Measurements from ENCODE around the gene RIC1.
"Not testable (repeated sequence)": the region's sequence is repeated elsewhere in the genome, so short reads cannot be mapped to it uniquely, and the experiment has no call there.

The RIC1 gene

GRCh38 chr9:5719100-5719926 is 90.4 kb downstream of the RIC1 start:
- DNase-seq: peak in 2 of 3 donors; percentile 20 to 21
- WGBS (ENCODE audit: insufficient coverage): 33% methylated on average over 1 of the region's 3 CpGs
- ChIA-PET CTCF (no interaction called here), POLR2A (no interaction called here)
- Histone ChIP-seq H3K36me3 (ENCODE audit: control insufficient read depth in 4 of 4, insufficient read depth in 4 of 4, low read length in 3 of 4) (peaks cover 9 to 28% (median 21%) of the 10 kb centered on the region in 4 experiments), H3K27ac (ENCODE audit: insufficient read depth in 1 of 2, low read depth in 1 of 2, low read length in 2 of 2, poor library complexity in 1 of 2, severe bottlenecking in 2 of 2) (no peak overlapping the region), H3K9me3 (ENCODE audit: control extremely low read depth in 1 of 5, control insufficient read depth in 4 of 5, insufficient read depth in 2 of 5, low read depth in 1 of 5, low read length in 4 of 5) (peaks cover 0 to 10% (median 2%) of the 10 kb centered on the region in 5 experiments), H3K27me3 (replicated peaks in 2 of 5; ENCODE audit: control insufficient read depth in 4 of 5, insufficient read depth in 5 of 5, low read length in 4 of 5) (no peaks in the 10 kb centered on the region), H3K4me3 (ENCODE audit: control insufficient read depth in 1 of 7, extremely low read depth in 1 of 7, insufficient read depth in 4 of 7, low read depth in 2 of 7, low read length in 6 of 7) (no peak overlapping the region), H3K4me1 (ENCODE audit: control extremely low read depth in 1 of 4, control insufficient read depth in 4 of 4, insufficient read depth in 4 of 4, low read length in 3 of 4) (no peaks in the 10 kb centered on the region)

GRCh38 chr9:5720151-5720550 is 91.2 kb downstream of the RIC1 start:
- no CpG with 5 or more reads among the region's 1 CpG for WGBS (ENCODE audit: insufficient coverage)
- DNase-seq: no peak

GRCh38 chr9:5721279-5722087 is 92.6 kb downstream of the RIC1 start:
- no peaks in the 10 kb centered on the region for H3K27me3 ChIP-seq (replicated peaks in 2 of 5; ENCODE audit: control insufficient read depth in 4 of 5, insufficient read depth in 5 of 5, low read length in 4 of 5)
- H3K9me3 ChIP-seq (ENCODE audit: control extremely low read depth in 1 of 5, control insufficient read depth in 4 of 5, insufficient read depth in 2 of 5, low read depth in 1 of 5, low read length in 4 of 5): peaks cover 0 to 9% (median 2%) of the 10 kb centered on the region in 5 experiments
- CTCF ChIA-PET: no interaction called here
- no peak for DNase-seq
- POLR2A ChIA-PET: interaction anchor here (0.7 kb wide), 1 partner anchor 28 kb away, joined by 3 read pairs; no protein-coding TSS in a partner anchor
- H3K27ac ChIP-seq (ENCODE audit: insufficient read depth in 1 of 2, low read depth in 1 of 2, low read length in 2 of 2, poor library complexity in 1 of 2, severe bottlenecking in 2 of 2): no peak overlapping the region
- no peaks in the 10 kb centered on the region for H3K4me1 ChIP-seq (ENCODE audit: control extremely low read depth in 1 of 4, control insufficient read depth in 4 of 4, insufficient read depth in 4 of 4, low read length in 3 of 4)
- peaks cover 8 to 22% (median 16%) of the 10 kb centered on the region in 4 experiments for H3K36me3 ChIP-seq (ENCODE audit: control insufficient read depth in 4 of 4, insufficient read depth in 4 of 4, low read length in 3 of 4)
- no peak overlapping the region for H3K4me3 ChIP-seq (ENCODE audit: control insufficient read depth in 1 of 7, extremely low read depth in 1 of 7, insufficient read depth in 4 of 7, low read depth in 2 of 7, low read length in 6 of 7)
- over 99% methylated on average over 15 of the region's 18 CpGs for WGBS (ENCODE audit: insufficient coverage)

More at GRCh38 chr9:5720151-5720550, 91.2 kb downstream of the RIC1 start:
- ChIA-PET POLR2A (no interaction called here), CTCF (no interaction called here)
- Histone ChIP-seq H3K9me3 (ENCODE audit: control extremely low read depth in 1 of 5, control insufficient read depth in 4 of 5, insufficient read depth in 2 of 5, low read depth in 1 of 5, low read length in 4 of 5) (peaks cover 0 to 10% (median 2%) of the 10 kb centered on the region in 5 experiments), H3K27me3 (replicated peaks in 2 of 5; ENCODE audit: control insufficient read depth in 4 of 5, insufficient read depth in 5 of 5, low read length in 4 of 5) (no peaks in the 10 kb centered on the region), H3K4me1 (ENCODE audit: control extremely low read depth in 1 of 4, control insufficient read depth in 4 of 4, insufficient read depth in 4 of 4, low read length in 3 of 4) (no peaks in the 10 kb centered on the region), H3K36me3 (ENCODE audit: control insufficient read depth in 4 of 4, insufficient read depth in 4 of 4, low read length in 3 of 4) (peaks cover 9 to 26% (median 19%) of the 10 kb centered on the region in 4 experiments), H3K27ac (ENCODE audit: insufficient read depth in 1 of 2, low read depth in 1 of 2, low read length in 2 of 2, poor library complexity in 1 of 2, severe bottlenecking in 2 of 2) (no peak overlapping the region), H3K4me3 (ENCODE audit: control insufficient read depth in 1 of 7, extremely low read depth in 1 of 7, insufficient read depth in 4 of 7, low read depth in 2 of 7, low read length in 6 of 7) (no peak overlapping the region)

GRCh38 chr9:5722679-5723078 is 93.8 kb downstream of the RIC1 start:
- H3K4me3 ChIP-seq (ENCODE audit: control insufficient read depth in 1 of 7, extremely low read depth in 1 of 7, insufficient read depth in 4 of 7, low read depth in 2 of 7, low read length in 6 of 7); H3K4me1 ChIP-seq (ENCODE audit: control extremely low read depth in 1 of 4, control insufficient read depth in 4 of 4, insufficient read depth in 4 of 4, low read length in 3 of 4); H3K27me3 ChIP-seq (replicated peaks in 2 of 5; ENCODE audit: control insufficient read depth in 4 of 5, insufficient read depth in 5 of 5, low read length in 4 of 5); H3K27ac ChIP-seq (ENCODE audit: insufficient read depth in 1 of 2, low read depth in 1 of 2, low read length in 2 of 2, poor library complexity in 1 of 2, severe bottlenecking in 2 of 2); POLR2A ChIA-PET; DNase-seq; CTCF ChIA-PET: not testable (repeated sequence)
- Histone ChIP-seq H3K9me3 (ENCODE audit: control extremely low read depth in 1 of 5, control insufficient read depth in 4 of 5, insufficient read depth in 2 of 5, low read depth in 1 of 5, low read length in 4 of 5) (peaks cover 0 to 10% (median 4%) of the 10 kb centered on the region in 5 experiments), H3K36me3 (ENCODE audit: control insufficient read depth in 4 of 4, insufficient read depth in 4 of 4, low read length in 3 of 4) (peaks cover 10 to 22% (median 12%) of the 10 kb centered on the region in 4 experiments)
- 100% methylated on average over 4 of the region's 4 CpGs for WGBS (ENCODE audit: insufficient coverage)

GRCh38 chr9:5735072-5735471 is 106.2 kb downstream of the RIC1 start:
- Histone ChIP-seq H3K27ac (ENCODE audit: insufficient read depth in 1 of 2, low read depth in 1 of 2, low read length in 2 of 2, poor library complexity in 1 of 2, severe bottlenecking in 2 of 2) (no peak overlapping the region), H3K4me3 (ENCODE audit: control insufficient read depth in 1 of 7, extremely low read depth in 1 of 7, insufficient read depth in 4 of 7, low read depth in 2 of 7, low read length in 6 of 7) (no peak overlapping the region), H3K4me1 (ENCODE audit: control extremely low read depth in 1 of 4, control insufficient read depth in 4 of 4, insufficient read depth in 4 of 4, low read length in 3 of 4) (no peaks in the 10 kb centered on the region), H3K27me3 (replicated peaks in 2 of 5; ENCODE audit: control insufficient read depth in 4 of 5, insufficient read depth in 5 of 5, low read length in 4 of 5) (no peaks in the 10 kb centered on the region), H3K9me3 (ENCODE audit: control extremely low read depth in 1 of 5, control insufficient read depth in 4 of 5, insufficient read depth in 2 of 5, low read depth in 1 of 5, low read length in 4 of 5) (peaks cover 0 to 8% (median 0%) of the 10 kb centered on the region in 5 experiments), H3K36me3 (ENCODE audit: control insufficient read depth in 4 of 4, insufficient read depth in 4 of 4, low read length in 3 of 4) (peaks cover 11 to 32% (median 22%) of the 10 kb centered on the region in 4 experiments)
- no peak for DNase-seq
- ChIA-PET POLR2A (no interaction called here), CTCF (interaction anchor here (1.6 kb wide), 1 partner anchor 14 kb away, joined by 5 read pairs; no protein-coding TSS in a partner anchor)
- WGBS (ENCODE audit: insufficient coverage): 100% methylated on average over 2 of the region's 2 CpGs

- Histone ChIP-seq H3K4me1 (ENCODE audit: control extremely low read depth in 1 of 4, control insufficient read depth in 4 of 4, insufficient read depth in 4 of 4, low read length in 3 of 4) (no peaks in the 10 kb centered on the region), H3K27me3 (replicated peaks in 2 of 5; ENCODE audit: control insufficient read depth in 4 of 5, insufficient read depth in 5 of 5, low read length in 4 of 5) (no peaks in the 10 kb centered on the region), H3K4me3 (ENCODE audit: control insufficient read depth in 1 of 7, extremely low read depth in 1 of 7, insufficient read depth in 4 of 7, low read depth in 2 of 7, low read length in 6 of 7) (no peak overlapping the region), H3K36me3 (ENCODE audit: control insufficient read depth in 4 of 4, insufficient read depth in 4 of 4, low read length in 3 of 4) (peaks cover 11 to 34% (median 23%) of the 10 kb centered on the region in 4 experiments), H3K9me3 (ENCODE audit: control extremely low read depth in 1 of 5, control insufficient read depth in 4 of 5, insufficient read depth in 2 of 5, low read depth in 1 of 5, low read length in 4 of 5) (peaks cover 0 to 8% (median 0%) of the 10 kb centered on the region in 5 experiments), H3K27ac (ENCODE audit: insufficient read depth in 1 of 2, low read depth in 1 of 2, low read length in 2 of 2, poor library complexity in 1 of 2, severe bottlenecking in 2 of 2) (no peak overlapping the region)
- DNase-seq: no peak
- POLR2A ChIA-PET: no interaction called here
- no CpG with 5 or more reads among the region's 2 CpGs for WGBS (ENCODE audit: insufficient coverage)
- CTCF ChIA-PET: interaction anchor here (1.6 kb wide), 1 partner anchor 12 kb away, joined by 5 read pairs; no protein-coding TSS in a partner anchor
Measured at GRCh38 chr9:5736563-5737346, 107.8 kb downstream of the RIC1 start.
